ENCODE results near the gene USP49.
"Not testable (repeated sequence)": the region's sequence is repeated elsewhere in the genome, so short reads cannot be mapped to it uniquely, and the experiment has no call there.

Gene USP49

GRCh38 chr6:41895300-41896233 is at the start of gene USP49:
Gene USP49 (minus strand): TSS chr6:41895375. CDS start chr6:41806983, 88,392 bp downstream.
- DNase-seq = peak; percentile 92

DNA sequence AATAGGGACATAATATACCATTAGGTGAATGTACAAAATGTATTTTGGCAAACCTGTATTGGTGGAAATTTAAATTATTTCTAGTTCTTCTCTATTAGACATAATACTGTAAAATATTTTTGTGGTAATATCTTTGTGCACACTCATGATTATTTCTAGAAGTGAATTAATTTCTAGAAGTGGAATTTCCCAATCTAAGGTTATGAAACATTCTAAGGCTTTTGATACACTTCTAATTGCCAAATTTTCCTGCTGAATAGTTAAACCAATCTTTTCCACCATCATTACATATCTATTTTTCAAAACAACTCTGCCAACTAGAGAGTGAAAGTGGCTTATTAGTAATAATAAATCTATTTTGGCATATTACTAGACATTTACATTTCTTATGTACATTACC is 48.3 kb upstream of the USP49 start:
- DNase-seq = no peak

GRCh38 chr6:41942882-41943281 is 47.7 kb upstream of the USP49 start:
- DNase-seq = not testable (repeated sequence)

DNA sequence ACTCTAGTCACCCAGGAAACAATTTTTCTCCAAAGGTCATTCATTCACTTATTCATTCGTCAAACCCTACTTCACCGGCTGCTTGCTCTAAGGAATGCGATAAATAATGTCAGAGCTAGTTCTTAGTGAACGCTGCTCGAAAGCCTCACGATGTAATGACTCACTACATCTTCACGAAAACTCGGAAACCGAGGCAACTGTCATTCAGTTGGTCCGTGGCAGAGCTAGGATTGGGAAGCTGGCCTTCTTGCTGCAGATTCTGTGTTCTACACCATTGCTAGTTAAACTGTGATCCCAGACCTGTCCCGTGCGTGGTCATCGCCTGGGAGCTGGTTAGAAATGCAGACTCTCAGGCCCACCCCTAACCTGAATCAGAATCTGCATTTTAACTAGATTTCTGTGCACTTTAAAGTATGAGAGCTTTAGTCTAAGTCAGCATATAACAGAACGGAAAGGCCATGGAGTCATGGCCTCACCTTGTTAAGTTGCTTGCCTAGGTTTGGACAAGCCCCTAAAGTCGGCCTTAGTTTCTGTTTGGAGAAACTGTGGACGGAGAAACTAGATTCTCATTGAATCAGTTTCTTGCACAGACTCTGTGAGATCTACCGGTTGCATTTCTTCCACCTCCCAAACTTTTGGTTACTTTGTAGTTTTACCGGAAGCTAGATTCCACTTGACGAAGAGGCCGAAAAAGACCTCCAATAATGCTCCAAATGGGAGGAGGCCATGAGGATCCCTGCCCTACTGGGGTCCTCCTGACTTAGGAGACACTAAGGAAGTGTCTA is 47.1 kb upstream of the USP49 start:
- DNase-seq = no peak

DNA sequence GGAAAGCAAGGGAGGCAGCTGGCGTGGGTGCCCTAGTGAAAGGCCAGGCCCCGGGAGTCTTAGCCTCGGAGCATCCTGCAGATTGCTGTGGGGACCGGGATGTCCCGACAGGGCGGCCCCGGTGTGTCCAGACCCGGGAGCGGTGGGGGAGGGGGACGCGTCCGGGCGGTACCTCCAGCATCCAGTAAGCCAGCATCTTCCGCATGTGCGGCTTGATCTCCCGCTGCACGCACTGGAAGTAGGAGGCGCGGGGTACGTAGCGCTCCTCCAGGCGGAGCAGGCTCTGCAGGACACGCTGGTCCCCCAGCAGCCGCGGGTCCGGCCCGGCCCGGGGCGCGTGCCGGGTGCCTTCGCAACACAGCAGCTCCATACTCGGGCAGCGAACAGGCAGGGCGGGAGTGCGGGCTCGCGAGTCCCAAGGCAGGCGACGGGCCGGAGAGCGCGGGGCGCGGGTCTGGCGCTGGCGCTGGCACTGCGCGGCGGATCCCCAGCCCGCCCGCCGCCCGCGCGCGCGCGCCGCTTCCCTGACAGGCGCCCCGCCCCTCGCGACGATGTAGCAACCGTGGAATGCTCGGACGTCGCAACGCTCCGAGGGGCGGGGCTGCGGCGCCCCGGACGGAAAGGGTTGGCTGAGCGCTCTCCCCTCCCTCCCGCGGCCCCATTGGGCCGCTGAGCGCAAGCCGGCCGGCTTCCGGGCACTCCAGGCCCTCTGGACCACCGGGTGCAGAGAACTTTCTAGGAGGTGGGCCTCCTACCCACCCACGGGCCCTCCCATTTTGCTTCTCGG is 46.3 kb upstream of the USP49 start, which contains the start of gene CCND3:
TSS of gene CCND3 (minus strand) at position 529 of the 787 bp plus-strand sequence. CDS start at position 370, 159 bp downstream.
- DNase-seq = peak; percentile 80

DNA sequence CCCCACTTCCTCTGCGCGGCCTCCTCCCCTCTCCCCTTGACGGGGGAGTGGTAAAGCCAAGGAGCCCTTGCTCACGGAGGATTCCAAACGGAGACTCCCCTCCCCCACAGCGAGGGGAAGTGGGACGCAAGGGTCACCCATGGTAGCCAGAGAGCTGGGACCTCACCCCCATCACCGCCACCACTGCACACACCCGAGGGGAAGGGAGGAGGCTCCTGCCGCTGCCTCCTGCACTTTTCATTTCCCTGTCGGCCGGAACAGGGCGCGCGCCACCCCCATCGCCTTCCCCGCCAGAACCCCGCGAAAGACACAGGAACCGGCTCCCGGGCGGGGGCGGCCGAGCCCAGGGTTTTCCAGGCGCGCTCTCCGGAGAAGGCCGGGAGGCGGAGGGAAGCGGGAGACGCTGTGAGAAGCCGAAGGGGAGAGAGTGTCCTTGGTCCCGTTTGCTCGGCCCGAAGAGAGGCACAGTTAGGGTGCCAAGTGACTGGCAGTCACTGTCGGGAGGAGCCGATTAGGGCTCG is 45.6 kb upstream of the USP49 start:
- DNase-seq = no peak

GRCh38 chr6:41939848-41940758 is 44.9 kb upstream of the USP49 start:
- DNase-seq = no peak

DNA sequence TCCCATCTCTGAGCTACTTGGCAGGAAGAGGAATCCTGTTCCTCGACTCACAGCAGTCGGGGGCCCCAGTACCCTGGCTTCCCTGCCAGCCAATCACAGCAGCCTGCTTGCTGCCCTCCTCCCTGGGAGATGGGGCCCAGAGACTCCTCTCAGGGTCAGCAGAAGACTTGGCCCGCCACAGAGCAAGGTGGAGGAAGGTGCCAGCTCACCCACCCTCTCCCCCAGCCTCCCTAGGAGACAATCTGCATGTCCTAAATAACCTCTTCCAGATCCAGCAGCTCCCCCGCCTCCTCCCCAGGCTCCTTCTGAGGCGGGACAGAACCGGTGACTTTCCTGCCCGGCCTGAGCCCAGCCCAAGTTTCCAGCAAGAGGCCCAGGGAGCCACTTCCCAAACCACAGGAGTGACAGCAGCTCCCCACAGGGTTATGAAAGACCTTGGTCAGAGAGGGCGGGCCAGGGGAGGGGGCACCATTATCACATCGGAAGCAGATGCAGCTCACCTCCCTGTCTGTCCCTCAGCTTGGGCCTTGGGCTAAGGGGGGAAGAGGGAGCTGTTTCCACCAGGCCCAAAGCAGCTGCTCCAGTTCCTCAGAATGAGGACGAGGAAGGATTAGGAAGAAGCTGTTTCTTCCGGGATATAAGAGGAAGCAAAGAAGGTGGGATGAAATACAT is 44.1 kb upstream of the USP49 start:
- DNase-seq = no peak

DNA sequence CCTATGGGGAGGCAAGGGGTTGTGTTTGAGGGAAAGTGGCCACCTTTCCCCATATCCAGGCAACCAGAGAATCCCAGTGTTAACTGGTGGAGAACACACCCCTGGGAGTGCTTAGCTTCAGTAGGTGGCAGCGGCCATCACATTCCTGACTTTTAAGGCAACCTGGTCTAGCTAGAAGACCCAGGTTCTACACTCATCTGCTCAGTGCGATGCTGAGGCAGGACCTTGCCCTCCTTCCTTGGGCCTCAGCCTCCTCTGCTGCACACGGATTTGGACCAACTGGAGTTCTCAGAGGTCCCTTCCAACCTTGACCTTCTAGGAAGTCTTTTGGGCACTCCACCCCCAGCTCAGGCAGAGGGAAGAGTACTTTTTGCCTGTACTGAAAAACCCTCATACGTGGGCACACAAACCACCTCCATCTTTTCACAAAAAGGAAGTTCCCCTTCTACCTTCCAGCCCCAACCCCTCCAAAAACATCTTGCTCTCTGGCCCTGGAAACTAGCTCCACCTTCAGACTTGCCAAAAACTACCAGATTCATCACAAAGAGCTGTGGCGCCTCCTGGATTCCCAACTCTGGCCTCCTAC is 43.5 kb upstream of the USP49 start:
- no peak for DNase-seq

DNA sequence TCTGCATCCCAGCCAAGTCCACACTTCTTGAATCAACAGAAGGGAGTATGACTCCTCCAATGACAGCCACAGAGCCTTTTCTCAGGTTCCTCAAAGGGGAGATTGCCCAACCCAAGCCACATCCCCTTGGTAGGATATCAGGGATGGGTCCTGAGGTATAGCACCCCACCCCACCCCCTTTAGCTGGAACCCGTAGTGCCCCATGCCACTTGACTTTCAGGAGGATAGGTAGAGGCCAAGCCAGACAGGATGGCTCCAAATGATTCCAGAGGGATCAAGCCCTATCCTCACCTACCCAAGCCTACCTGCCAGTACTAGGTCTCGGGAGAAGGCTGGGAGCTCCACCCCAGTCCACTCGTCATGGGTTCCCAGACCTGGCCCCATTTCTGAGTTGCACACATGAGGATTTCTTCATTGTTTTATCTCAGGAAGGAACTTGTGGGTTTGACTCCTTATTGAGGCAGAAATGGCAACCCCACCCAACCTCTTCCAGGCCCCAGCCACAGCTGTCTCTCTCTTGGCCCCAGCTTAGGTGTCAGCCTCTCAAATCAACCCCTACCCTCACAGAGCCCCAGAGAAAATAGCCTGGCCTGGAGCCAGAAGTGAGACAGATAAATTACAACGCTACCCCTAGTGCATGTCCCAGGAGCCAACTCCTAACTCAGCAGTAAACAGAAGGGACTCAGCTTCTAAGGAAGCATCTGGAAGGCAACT is 42.8 kb upstream of the USP49 start:
- DNase-seq = no peak

GRCh38 chr6:41937472-41937860 is 42.3 kb upstream of the USP49 start:
- no peak for DNase-seq

GRCh38 chr6:41936073-41936837 is 41.1 kb upstream of the USP49 start:
- peak; percentile 17 for DNase-seq

DNA sequence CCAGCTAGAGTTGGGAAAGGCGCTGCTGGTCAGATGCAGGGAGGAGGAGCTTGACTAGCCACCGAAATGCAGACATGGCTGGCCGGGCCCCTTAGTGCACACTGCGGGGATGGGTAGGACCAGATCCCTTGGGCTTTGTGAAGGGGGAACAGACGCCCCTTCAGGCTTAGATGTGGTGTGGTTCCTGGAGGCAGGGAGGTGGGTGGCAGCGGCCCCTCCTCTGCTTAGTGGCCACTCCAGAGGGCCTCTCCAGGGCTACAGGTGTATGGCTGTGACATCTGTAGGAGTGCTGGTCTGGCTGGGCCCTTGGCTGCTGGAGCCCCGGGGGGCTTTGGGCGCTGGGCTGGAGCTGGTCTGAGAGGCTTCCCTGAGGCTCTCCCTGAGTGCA is 40.5 kb upstream of the USP49 start:
- no peak for DNase-seq

GRCh38 chr6:41935193-41935574 is 40.0 kb upstream of the USP49 start:
- DNase-seq = no peak

GRCh38 chr6:41934278-41935192 is 39.4 kb upstream of the USP49 start:
- no peak for DNase-seq

DNA sequence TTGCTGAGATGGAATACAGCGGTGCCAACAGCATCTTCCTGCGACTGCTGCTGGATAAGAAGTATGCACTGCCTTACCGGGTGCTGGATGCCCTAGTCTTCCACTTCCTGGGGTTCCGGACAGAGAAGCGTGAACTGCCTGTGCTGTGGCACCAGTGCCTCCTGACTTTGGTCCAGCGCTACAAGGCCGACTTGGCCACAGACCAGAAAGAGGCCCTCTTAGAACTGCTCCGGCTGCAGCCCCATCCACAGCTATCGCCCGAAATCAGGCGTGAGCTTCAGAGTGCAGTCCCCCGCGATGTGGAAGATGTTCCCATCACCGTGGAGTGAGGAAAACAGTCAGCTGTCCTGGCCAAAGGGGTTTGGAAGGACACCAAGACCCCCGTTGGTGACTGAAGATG is 37.2 kb upstream of the USP49 start:
- DNase-seq = no peak

DNA sequence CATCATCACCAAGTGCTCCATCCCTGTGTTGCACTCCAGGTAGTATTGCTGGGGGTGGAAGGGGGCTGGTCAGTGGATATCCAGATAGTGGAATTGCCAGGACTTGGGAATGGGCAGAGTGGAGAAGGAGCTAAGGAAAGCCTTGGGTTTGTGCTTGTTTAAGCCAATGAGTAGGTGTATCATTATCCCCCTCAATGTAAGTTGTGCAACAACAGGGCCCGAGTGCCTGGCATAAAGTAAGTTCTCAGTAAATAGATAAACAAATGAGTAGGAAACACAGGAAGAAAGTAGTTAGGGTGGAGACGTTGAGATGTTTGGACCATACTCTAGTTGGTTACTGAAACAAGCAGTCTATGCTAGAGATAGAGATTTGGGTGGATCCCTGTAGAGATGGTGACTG is 36.6 kb upstream of the USP49 start:
- no peak for DNase-seq

DNA sequence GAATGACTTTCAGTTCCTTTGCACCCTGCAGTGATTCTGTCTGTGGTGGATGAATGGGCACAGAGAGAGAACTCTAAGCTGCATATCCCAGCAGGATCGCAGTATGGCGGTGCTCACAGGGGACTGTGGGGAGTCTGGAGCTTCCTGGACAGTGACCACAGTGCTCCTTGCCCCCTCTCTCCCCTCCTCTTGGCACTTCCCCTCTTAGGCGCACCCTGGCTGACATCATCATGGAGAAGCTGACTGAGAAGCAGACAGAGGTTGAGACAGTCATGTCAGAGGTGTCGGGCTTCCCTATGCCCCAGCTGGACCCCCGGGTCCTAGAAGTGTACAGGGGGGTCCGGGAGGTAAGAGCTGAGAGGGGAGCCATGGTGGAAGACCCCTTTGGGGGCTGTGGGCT is 34.7 kb upstream of the USP49 start:
- no peak for DNase-seq

Data from DMS79 treated with DMSO at 0.1 percent for 48 hours (cell line).